ENCODE measurements around the gene DEAF1.

Gene DEAF1

DNA sequence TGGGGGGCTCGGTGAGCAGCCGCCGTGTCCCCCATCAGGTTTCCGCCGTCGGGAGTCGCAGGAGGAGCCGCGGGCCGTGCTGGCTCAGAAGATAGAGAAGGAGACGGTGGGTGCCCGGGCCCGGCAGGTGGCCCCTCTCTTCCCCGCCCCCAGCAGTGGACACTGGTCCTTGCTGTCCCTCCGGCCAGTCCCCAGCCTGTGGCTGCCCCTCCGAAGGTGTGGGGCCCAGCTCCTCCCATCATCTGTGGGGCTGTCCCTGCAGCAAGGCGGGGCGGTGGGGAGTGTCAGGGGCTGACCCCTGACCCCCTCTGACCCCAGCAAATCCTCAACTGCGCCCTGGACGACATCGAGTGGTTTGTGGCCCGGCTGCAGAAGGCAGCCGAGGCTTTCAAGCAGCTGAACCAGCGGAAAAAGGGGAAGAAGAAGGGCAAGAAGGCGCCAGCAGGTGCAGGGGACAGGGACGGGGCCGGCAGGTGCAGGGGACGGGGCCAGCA lies 26.3 kb upstream of the DEAF1 start:
- no peak for DNase-seq (ENCODE audit: low read depth)

DNA sequence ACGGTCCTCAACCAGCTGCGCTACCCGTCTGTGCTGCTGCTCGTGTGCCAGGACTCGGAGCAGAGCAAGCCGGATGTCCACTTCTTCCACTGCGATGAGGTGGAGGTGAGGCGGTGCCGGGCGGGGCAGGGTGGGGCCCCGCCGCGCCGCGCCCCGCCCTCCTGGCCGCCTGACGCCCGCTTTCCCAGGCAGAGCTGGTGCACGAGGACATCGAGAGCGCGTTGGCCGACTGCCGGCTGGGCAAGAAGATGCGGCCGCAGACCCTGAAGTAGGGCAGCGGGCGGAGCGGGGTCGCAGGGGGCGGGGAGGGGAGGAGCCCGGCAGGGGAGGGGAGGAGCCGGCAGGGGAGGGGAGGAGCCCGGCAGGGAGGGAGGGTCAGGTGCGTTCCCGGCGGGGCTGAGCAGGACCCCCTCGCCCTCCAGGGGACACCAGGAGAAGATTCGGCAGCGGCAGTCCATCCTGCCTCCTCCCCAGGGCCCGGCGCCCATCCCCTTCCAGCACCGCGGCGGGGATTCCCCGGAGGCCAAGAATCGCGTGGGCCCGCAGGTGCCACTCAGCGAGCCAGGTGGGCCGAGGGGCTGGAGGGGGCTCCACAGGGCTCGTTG lies 25.7 kb upstream of the DEAF1 start:
- peak; percentile 75 for DNase-seq (ENCODE audit: low read depth)

DNA sequence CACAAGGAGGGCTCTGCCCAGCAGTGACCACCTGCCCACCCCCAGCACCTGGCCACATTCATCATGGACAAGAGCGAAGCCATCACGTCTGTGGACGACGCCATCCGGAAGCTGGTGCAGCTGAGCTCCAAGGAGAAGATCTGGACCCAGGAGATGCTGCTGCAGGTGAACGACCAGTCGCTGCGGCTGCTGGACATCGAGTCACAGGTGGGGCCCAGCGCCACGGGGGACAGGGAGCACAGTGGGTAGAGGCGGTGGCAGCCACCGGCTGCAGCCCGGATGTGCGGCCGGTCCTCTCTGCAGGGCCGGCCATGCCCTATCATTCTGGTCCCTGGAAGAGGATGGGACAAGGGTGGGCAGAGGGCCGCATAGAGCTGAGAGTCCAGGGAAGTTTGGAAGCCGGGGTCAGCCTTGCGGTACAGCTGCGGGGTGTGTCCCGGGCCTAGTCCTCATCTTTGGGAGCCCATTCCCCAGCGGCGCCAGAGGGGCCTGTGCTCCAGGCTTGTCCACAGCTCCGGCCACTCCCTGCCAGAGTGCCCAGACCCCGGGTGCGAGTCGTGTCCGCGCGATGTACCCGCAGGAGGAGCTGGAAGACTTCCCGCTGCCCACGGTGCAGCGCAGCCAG lies 25.1 kb upstream of the DEAF1 start:
- DNase-seq (ENCODE audit: low read depth): no peak

DNA sequence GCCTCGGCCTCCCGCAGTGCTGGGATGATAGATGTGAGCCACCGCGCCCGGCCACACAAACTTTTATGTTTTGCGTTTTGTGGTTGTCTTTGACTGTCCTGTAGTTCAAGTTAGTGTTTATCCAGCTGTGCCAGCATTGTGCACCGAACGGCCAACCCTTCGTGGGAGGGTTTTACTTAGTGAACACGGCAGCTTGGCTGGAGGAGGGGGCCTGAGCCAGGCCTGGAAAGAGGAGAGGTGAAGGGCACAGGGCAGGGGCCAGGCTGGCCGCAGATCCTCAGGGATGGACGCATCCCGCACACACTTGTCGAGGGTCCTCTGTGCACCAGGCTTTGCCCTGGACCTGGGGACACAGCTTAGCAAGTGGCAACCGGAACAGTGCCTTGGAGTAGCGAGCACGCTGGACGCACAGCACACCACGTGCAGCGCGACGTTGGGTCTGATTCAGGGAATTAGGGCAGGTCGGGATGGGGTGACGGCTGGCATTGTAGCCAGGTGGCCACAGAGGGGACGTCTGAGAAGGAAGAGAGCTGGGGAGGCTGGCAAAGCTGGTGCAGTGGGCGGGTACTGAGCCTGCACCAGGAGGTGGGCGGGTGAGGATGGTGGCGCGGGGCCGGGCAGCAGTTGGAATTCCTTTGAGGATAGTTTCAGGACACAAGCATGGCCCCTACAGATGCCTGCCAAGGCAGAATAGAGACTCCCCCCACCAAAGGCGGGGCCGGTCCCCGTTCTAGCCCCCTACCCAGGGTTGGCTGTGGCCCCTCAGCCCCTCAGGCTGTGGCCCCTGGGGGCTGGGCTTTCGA lies 24.4 kb upstream of the DEAF1 start:
- DNase-seq (ENCODE audit: low read depth): no peak

DNA sequence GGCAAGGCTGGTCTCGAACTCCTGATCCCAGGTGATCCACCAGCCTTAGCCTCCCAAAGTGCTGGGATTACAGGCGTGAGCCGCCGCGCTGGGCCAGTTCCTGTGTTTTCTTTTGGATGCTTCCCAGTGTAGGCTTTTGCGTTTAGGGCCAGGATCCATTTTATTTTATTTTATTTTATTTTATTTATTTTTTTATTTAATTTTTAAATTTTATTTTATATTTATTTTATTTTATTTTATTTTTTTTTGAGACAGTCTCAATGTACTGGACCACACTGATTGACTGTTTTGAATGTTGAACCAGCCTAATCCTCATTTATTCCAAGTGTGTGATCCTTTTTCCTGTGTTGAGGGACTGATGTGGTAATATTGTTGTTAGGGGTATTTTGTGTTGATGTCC lies 19.4 kb upstream of the DEAF1 start:
- no peak for DNase-seq (ENCODE audit: low read depth)

DNA sequence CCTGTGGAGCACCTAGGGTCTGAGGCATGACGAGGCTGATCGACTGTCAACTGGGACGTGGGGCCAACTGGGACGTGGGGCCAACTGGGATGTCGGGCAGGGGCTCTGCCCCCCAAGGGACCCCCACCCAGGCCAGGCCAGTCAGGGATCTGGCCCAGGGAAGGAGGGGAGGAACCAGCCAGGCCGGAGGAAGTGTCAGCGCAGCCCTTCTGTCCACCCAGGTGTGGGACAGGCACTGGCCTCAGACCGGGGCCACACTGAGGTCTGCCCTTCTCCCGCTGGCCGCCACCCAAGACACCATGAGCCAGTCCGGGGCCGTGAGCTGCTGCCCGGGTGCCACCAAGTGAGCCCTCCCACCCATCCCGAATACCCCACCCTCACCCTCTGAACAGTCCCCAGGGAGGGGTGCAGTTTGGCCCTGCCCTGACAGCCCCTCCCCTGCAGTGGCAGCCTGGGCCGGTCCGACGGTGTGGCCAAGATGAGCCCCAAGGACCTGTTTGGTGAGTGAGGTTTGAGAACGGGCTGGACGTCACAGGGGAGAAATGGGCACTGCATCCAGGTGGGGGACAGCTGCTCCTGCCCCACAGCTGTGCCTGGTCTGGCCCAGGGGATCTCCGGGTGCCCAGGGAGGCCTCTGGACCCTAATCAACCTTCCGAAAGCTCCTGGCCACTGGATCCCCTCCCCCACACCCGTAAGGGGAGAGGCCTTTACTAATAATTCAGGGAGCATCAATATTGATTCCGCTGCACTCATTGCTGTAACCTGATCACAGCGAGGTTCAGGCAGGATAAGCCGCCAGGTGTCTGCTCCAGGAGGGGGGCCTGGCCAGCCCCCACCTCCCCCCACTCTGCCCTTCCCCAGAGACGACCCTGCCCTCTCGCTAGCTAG lies 14.3 kb upstream of the DEAF1 start:
- no peak for DNase-seq (ENCODE audit: low read depth)

DNA sequence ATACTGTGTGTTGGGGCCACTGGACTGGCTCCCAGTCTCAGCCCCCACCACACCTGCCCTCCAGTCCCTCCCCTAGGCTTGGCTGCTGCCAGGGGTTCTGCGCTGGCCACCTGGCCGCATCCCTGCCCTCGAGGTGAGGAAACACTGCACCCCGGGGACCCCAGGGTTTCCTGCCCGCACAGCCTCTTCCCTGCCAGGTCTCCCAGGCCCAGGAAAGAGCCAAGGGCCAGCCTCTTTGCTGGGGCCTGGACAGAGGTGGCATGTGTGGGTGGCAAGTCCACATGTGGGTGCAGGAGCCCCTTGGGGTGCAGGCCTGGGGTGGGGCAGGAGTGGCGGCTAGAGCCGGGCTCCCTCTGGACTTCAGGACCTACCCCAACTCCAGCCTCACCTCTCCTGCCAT lies 13.5 kb upstream of the DEAF1 start:
- DNase-seq (ENCODE audit: low read depth): no peak

DNA sequence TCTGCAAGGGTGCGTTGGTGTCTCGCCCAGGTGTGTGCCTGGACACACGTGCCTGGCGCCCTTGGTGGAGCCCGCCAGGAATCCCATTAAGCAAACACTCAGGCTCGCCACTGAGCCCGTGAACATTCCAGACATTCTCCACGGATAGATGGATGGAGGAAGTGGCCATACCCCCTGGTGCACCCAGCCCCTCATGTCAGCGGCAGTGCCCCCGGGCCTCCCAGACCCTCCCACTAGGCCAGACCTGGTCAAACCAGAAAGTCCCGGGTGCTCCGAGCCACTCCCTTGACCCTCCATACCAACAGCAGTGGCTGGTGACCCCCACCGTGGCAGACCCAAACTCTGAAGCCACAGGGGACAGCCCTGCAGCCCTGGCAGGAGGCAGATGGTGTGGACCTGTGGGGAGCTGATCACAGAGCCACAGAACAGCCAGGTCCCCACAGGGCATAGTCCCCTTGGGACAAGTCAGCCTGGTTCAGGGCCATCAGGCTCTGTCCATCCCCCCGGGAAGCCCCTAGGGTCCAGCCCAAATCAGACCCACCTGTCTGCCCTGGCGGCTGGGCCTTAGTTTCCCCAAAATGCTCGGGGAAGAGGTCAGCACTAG lies 12.9 kb upstream of the DEAF1 start:
- peak; percentile 24 for DNase-seq (ENCODE audit: low read depth)

DNA sequence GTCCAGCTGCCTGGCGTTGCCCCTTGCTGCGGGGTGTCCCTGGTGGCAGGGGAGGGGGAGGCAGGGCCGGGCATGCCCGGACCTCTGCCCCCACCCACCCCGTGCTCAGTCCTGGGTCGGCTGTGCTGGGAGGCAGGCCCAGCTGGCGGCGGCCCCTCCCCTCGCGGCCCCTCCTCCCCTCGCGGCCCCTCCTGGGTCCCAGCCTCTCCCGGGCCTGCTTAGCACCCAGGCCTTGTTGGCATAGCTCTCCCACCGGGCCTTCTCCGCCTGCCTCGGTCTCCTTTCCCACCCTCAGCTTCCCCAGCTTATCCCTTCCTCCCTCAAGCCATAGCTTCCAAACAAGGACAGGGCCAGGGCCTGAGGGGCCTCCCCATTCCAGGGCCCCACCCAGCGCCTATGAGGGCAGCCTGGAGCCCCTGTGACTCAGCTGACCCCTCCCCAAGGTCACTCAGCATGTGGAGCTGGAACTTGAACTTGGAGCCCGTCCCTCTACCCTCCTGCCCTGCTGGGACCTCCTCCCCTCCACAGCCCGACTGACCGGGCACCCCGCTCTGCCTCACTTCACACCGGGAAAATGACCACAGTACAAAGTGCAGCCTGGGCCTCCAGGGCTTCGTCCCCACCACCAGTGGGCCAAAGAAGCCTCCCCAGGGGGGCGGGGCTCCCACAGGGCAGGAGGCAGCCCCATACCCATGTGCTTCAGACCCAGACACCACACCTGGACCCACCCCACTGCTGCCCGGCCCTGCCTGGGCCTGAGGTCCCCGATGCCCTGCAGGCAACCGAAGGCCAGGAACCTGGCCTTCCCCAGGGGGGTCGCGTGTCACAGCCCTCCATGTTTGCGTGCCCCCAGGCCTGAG lies 12.2 kb upstream of the DEAF1 start:
- DNase-seq (ENCODE audit: low read depth): peak; percentile 47

DNA sequence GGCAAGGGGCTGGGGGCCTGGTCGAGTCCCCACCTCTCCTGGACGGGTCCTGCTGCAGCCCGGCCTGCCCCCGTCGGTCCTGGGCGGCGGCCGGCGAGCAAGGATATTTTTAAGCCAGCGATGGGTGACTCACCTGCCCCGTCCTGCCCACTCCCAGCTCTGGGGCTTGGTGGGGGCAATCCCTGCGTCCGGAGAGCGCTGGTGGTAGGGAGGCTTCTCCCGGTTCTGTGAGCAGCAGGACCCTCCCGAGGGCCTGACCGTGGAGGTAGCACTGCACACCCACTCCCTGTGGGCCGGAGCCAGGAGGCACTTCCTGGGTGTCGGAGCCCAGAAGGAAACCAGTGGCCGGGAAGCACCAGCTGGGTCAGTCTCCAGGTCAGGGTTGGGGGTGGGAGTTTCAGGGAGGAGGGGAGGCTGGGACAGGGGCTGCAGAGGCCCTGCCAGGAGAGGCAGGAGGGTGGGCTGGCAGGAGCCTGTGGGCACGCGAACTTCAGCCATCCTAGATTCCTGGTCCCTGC lies 11.5 kb upstream of the DEAF1 start:
- DNase-seq (ENCODE audit: low read depth): peak; percentile 66

DNA sequence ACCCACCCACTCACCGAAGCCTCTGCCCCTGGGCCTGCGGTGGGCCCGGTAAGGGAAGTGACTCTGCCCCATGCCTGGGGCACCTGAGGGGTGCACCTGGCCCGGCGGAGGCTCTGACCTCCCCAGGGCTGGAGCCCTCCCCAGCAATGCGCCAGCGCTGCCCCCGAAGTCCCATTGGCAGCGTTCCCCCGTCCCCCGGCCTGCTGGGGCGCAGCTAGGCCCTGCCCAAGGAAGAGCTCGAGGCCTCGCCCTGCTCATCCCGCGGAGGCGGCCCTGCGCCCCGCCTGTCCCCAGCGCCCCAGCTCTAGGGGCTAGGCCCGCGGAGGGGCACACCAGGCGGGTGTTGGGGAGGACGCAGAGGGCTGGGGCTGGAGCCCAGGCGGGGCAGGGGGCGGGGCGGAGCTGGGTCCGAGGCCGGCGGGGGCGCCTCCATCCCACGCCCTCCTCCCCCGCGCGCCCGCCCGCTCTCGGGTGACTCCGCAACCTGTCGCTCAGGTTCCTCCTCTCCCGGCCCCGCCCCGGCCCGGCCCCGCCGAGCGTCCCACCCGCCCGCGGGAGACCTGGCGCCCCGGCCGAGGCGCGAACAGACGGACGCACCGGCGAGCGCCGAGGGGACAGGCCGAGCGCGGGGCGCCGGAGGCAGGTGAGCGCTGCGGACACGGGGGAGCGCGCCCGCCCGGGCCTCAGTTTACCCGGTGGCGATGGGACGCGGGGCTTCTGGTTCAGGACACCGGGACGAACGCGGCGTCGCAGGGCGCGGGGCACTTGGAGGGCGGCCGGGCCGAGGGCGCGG lies 10.8 kb upstream of the DEAF1 start, which contains the start of gene EPS8L2:
Gene EPS8L2, plus strand, starts transcription at position 586 of the 793 bp plus-strand sequence. CDS start 3,177 bp downstream, outside the sequence.
- peak; percentile 16 for DNase-seq (ENCODE audit: low read depth)

DNA sequence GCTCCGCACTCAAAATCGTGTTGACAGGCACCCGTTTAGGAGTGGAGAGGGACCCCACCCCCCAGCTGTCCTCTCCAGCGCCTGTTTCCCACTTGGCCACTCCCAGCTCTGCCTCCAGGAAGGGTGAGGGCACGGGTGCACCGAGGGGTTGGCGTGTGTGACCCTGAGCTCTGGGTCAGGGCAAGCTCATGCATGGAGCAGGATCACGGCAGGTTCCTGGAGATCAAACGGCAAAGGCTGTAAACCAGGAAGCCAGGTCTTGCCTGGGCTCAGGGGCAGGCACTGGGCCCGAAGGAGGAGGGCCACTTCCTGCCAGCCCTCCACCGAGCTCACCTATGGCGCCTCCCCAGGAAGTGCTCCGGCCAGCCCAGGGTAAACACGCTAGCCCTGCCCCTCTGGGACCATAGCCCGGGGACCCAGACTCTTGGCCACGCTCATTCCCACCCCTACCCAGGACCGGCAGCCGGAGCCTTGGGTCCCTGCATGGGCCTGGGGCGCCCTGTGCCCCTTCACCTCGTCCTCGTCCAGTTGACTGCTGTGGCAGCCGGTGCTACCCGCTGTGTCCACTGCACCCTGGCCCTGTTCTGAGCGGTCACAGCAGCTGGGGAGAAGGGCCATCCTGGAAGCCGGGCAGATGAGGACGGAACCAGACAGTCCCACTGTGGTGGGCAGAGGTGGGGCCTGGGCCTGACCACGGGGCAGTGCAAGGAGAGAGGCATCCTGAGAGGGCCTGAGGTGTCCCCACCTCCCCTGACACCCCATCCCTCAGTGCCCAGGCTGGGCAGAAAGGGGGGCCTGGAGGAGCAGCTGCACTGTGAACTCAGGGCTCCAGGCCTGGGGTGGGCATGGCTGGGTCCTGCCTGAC lies 10.0 kb upstream of the DEAF1 start:
- no peak for DNase-seq (ENCODE audit: low read depth)

DNA sequence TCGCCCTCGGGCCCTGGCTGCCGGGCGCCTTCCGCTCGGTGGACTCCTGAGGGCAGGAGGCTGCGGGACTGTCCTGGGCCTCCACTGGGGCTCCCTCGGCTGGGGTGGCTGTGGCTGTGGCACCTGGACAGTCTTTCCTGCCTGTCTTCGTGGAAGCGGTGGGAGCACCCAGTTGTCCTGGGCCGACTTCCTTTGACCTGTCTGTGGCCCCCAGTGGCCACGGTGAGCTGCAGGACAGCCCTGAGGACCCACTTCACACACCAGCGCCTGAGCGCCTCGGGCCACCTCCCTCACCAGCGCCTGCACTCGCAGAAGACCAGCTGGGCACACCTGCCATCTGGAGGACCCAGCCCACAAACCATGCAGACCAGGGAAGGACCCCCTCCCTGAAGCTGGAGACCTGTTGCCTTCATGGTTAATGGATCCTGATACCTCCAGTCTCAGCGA lies 9.2 kb upstream of the DEAF1 start:
- no peak for DNase-seq (ENCODE audit: low read depth)

DNA sequence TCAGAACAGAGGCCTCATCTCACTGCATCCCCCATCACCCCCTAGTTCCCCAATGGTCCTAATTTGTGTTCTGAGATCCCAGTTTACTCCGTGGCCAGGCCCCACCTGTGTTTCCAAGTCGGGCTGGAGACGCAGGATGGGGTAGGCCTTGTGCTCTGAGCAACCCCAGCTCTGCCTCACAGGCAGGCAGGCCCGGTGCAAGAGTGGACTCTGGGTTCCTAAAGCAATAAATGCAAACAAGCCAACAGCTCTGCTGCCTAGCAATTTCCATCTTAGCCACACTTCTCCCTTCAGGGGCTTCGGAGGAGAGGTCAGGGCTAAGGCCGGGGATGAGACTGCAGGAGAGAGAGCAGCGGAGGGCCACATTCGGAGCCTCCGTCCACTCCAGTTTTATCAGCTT lies 8.5 kb upstream of the DEAF1 start:
- DNase-seq (ENCODE audit: low read depth): no peak

DNA sequence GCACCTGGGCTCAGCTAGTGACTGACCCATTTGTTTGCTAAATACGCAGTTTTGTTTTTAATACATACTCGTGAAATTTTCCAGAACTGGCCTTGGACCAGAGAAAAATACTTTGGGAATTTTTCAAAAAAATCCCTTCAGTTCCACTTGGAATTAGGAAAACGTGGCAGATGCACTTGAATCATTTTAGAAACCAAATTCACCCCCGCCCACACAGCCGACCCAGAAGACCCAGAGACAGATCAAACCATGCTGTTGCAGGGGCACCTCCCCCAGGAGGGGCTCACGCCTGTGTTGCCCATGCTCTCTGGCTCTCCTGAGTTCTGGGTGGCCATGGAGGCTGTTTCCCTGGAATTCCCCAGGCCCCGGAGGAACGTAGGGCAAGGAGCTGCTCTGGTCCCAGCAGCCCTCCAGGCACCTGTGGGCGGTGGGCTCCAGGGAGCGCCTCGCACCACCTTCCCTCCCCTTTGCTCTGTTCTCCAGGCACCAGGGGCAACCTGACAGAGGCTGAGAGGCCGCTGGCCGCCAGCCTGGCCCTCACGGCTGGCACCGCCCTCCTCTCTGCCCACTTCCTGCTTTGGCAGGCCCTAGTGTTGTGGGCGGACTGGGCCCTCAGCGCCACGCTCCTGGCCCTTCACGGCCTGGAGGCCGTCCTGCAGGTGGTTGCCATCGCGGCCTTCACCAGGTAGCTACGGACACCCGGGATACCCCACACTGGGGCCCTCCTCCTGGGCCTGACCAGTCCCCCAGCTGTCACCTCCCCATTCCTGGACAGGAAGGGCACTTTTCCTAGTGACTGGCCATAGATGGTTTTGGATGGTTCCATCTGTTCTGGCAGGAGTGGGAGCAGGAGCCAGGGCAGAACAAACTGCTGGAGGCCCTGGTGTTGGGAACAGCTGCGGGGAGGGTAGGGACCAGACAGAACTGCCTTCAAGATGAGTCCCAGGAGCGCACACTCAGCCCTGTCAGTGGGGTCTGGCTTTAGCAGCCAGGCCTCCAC lies 7.7 kb upstream of the DEAF1 start:
- no peak for DNase-seq (ENCODE audit: low read depth)

DNA sequence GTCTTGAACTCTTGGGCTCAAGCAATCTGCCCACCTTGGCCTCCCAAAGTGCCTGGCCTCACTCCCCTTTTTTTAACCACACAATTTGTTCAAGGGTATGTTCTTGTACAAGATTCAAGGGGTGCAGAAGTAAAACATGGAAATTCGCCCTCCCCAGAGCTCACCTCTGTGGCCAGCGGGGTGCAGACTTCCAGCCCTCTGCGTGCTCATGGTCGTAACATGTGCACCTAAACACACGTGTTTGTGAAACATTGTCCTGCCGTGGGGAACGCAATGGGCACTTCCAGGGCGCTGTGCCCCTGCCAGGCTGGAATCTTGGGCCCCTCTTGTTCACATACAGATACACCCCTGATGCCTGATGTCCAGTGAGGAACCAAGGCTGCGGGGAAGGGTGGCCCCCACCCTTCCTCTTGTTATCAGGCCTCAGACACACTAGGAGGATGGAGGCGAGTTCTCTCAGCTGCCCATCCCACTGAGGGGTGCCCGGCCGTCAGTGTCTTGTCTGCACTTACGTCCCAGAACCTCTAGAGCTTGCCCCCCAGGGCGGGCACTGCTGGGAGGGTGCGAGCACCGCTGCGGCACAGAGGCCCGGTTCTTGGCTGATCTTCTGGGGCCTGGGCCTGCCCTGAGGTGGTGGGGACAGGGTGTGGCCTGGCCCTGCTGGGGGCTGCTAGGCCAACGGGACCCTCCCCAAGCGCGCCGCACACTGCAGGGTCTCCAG lies 6.9 kb upstream of the DEAF1 start:
- DNase-seq (ENCODE audit: low read depth): no peak

DNA sequence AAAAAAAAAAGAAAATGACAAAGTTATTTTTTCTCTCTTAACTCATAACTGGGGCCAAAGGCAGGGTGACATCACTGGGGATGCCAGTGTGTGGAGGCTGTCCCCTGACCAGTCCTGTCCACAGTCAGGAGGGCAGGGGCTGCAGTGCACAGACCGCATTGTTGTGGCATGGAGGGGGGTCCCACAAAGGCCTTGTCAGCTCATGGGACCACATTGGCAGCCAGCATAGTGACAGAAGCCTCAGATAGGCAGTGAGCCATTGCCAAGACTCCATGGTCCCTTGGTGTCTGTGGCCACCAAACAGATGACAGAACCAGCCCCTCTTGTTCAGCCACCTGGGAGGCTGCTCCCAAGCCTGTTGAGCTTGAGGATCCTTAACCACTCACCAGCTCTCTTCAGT lies 4.7 kb upstream of the DEAF1 start:
- no peak for DNase-seq (ENCODE audit: low read depth)
